Ishikawa (cell line): Measurements from ENCODE around the gene FYB2.

Experiments used
- EP300 ChIP-seq: IDR thresholded peaks from 2 replicates; pipeline ENCODE4 v1.6.1; 2012; ENCODE audit warnings: borderline replicate concordance
- YY1 ChIP-seq: IDR thresholded peaks from 2 replicates; pipeline ENCODE4 v1.6.1; 2012; ENCODE audit warnings: low read depth

- TF ChIP-seq EP300, result no peak
- no peak for TF ChIP-seq YY1
Observed at GRCh38 chr1:56726706-56727105, 92.5 kb downstream of the FYB2 start.
